ENCODE data around the gene NECAB2.

- TF ChIP-seq POLR2A (IDR thresholded peaks at IDR 0.05) (no peak), CTCF (IDR thresholded peaks at IDR 0.05) (no peak)
Observed at GRCh38 chr16:83933885-83934683, 34.0 kb upstream of the NECAB2 start.

All from vagina (tissue), 2 donors.